ENCODE measurements around the gene PMS2. TPM values are rescaled to one million over a fixed set of nuclear protein-coding genes. Genes with fewer than 3 reads are reported as not detected.

The PMS2 gene
- total and polyA plus RNA-seq, 2 donors (not counting 3 experiments of a cell fraction or from before 2014, with no cell fraction given) = 5.2 to 14.5 TPM

DNA sequence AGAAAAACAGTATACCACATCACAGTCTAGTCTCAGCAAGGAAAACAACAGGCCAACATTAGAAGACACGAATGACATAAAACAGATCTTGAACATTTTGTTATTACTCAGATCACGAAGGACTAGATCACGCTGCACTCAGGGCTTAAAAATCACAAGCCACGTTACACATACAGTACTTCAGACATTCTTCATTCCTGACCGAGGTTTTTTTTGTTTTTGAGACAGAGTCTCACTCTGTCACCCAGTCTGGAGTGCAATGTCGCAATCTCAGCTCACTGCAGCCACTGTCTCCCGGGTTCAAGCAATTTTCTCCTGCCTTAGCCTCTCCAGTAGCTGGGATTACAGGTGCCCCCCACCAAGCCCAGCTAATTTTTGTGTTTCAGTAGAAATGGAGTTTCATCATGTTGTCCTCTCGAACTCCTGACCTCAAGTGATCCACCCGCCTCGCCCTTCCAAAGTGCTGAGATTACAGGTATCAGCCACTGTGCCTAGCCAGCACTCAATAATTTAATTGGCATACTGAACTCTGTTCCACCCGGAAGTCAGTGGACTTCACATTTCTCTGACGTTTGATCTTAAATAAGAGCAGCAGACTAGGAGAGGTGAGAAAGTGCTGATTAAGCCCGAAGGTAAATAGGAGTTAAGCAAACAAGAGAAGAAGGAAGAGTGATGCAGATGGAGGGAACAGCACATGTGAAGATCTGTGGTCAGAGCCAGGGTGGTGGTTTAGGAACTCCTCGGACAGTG lies 3.7 kb upstream of the PMS2 start:
- Histone ChIP-seq H3K36me3 (ENCODE audit: control insufficient read depth in 2 of 2, extremely low read depth in 1 of 2, insufficient read depth in 2 of 2, low read length in 2 of 2) (peaks cover 7 to 10% of the 10 kb centered on the region in 2 experiments), H3K9me3 (replicated peaks; ENCODE audit: control insufficient read depth, insufficient read depth, low read length) (no peaks in the 10 kb centered on the region), H2AFZ (ENCODE audit: low read depth, low read length) (no peak overlapping the region), H3K27ac (ENCODE audit: insufficient read depth, low read depth, low read length) (no peak overlapping the region), H3K79me2 (ENCODE audit: control insufficient read depth, insufficient read depth, low read length) (peaks cover 35% of the 10 kb centered on the region), H3K27me3 (ENCODE audit: control insufficient read depth in 2 of 2, insufficient read depth in 2 of 2, low read length in 2 of 2) (no peaks in the 10 kb centered on the region), H3K9ac (replicated peaks; ENCODE audit: extremely low read depth, insufficient read depth, low read length) (no peak overlapping the region), H3K4me2 (ENCODE audit: insufficient read depth, low read length) (no peak overlapping the region), H3K4me3 (replicated peaks in 1 of 3; ENCODE audit: insufficient read depth in 1 of 3, low read depth in 1 of 3, low read length in 3 of 3) (no peak overlapping the region), H3K9me1 (replicated peaks; ENCODE audit: control insufficient read depth, extremely low read depth, insufficient read depth, low read length) (no peaks in the 10 kb centered on the region), H4K20me1 (replicated peaks; ENCODE audit: control insufficient read depth, extremely low read depth, insufficient read depth, low read length) (no peaks in the 10 kb centered on the region), H3K4me1 (ENCODE audit: control insufficient read depth, extremely low read depth, insufficient read depth, low read length) (peaks cover 5% of the 10 kb centered on the region)
- FAIRE-seq = no peak
- intact Hi-C loops (cut with micrococcal nuclease) (no loop called here), dilution Hi-C loops (cut with MboI; ENCODE audit: extremely low pct_ligation_motif_present, low sequenced_read_pairs) (no loop called here)
- no peak for DNase-seq (ENCODE audit: low read depth, low spot score)
- ChIA-PET CTCF (interaction anchor here (0.6 kb wide), 1 partner anchor 338 kb away, joined by 3 read pairs; no protein-coding TSS in a partner anchor), POLR2A (no interaction called here)
- TF ChIP-seq POLR2AphosphoS5 (IDR thresholded peaks at IDR 0.05; ENCODE audit: insufficient read depth, low read depth, low read length) = no peak
- TF ChIP-seq CTCF (IDR thresholded peaks at IDR 0.05; ENCODE audit: extremely low read depth in 1 of 2, insufficient read depth in 1 of 2, low read depth in 1 of 2, low read length in 2 of 2) = no peak
- no peak for TF ChIP-seq JUN (IDR thresholded peaks at IDR 0.05; ENCODE audit: borderline replicate concordance, insufficient read depth, insufficient read length, low read depth)
- TF ChIP-seq EZH2 (IDR thresholded peaks at IDR 0.05; ENCODE audit: borderline replicate concordance, low read depth, low read length, severe bottlenecking) = no peak
- TF ChIP-seq MAX (IDR thresholded peaks at IDR 0.05; ENCODE audit: insufficient read depth, insufficient read length) = no peak
- no peak for TF ChIP-seq FOS (IDR thresholded peaks at IDR 0.05; ENCODE audit: borderline replicate concordance, insufficient read depth, low read length)
- no peak for TF ChIP-seq MYC (IDR thresholded peaks at IDR 0.05; ENCODE audit: low read depth, low read length)
- TF ChIP-seq POLR2A (IDR thresholded peaks at IDR 0.05; ENCODE audit: low read depth, low read length) = no peak
- no peak for TF ChIP-seq GATA2 (IDR thresholded peaks at IDR 0.05; ENCODE audit: insufficient read depth, insufficient read length, low read depth, low read length)
- BruUV-seq (replicated peaks) = no TSS peak
